Measurements from ENCODE around the gene FREY1. TPM values are rescaled to one million over a fixed set of nuclear protein-coding genes. Genes with fewer than 3 reads are reported as not detected.

Gene FREY1, protein sequence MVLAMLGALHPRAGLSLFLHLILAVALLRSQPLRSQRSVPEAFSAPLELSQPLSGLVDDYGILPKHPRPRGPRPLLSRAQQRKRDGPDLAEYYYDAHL
- total RNA-seq (2021; ENCODE audit: unreplicated experiment), result 1.4 TPM
- polyA plus RNA-seq (2012; ENCODE audit: insufficient read length), result not detected
- Bru-seq, nascent RNA, result percentile 46 among the genes with signal in this experiment
- percentile 64 among the genes with signal in this experiment for BruChase-seq, experiment 1, labeled RNA remaining after a 2-hour chase
- percentile 61 among the genes with signal in this experiment for BruChase-seq, experiment 2, labeled RNA remaining after a 6-hour chase
- long read RNA-seq, result 0 reads

DNA sequence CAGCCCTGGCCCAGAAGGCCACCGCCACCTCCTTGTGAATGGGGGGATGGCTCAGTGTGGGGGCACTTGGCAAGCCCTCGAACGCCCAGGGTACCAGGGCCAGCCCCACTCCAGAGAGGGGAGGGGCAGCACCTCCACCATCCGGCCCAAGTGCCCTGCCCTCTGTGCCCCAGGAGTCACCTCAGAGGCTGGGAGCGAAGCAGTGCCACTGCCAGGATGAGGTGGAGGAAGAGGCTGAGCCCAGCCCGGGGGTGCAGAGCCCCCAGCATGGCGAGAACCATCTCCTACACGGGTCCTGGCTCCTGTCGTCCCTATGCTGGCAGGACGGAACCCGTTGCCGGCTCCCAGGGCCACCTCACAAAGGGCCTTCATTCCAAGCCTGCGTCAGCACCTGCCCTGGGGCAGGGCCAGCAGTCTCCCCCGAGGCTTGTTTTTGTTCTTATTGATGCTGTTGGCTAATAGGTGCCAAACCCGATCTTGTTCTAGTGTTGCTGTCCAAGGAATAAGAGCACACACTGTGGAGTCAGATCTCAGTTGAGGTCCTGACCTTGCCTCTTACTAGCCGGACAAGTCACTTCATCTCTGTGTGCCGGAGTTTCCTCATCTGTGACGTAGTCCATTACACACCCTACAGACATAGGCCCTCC is at the start of gene FREY1:
TSS of gene FREY1 (minus strand) at position 307 of the 647 bp plus-strand sequence. CDS start at position 281, 26 bp downstream.
- intact Hi-C loops (cut with micrococcal nuclease; ENCODE audit: unreplicated experiment) (no loop called here), in situ Hi-C loops (cut with HindIII; ENCODE audit: low pct_unique_long_range_greater_than_20kb, low sequenced_read_pairs) (no loop called here)
- DNase-seq (ENCODE audit: low read depth, low spot score) (no peak), ATAC-seq (peak; percentile 18)
- H3K36me3 ChIP-seq (ENCODE audit: control insufficient read depth, insufficient read depth, low read length), result no peaks in the 10 kb centered on the region
- TF ChIP-seq SIN3A (IDR thresholded peaks at IDR 0.05; ENCODE audit: borderline replicate concordance, insufficient read depth, low read depth, low read length) (no peak), TCF7L2 (IDR thresholded peaks at IDR 0.05; ENCODE audit: low read depth, low read length) (no peak), POLR2AphosphoS5 (IDR thresholded peaks at IDR 0.05; ENCODE audit: low read depth, low read length) (no peak)
- TF ChIP-seq, protein P1, sequence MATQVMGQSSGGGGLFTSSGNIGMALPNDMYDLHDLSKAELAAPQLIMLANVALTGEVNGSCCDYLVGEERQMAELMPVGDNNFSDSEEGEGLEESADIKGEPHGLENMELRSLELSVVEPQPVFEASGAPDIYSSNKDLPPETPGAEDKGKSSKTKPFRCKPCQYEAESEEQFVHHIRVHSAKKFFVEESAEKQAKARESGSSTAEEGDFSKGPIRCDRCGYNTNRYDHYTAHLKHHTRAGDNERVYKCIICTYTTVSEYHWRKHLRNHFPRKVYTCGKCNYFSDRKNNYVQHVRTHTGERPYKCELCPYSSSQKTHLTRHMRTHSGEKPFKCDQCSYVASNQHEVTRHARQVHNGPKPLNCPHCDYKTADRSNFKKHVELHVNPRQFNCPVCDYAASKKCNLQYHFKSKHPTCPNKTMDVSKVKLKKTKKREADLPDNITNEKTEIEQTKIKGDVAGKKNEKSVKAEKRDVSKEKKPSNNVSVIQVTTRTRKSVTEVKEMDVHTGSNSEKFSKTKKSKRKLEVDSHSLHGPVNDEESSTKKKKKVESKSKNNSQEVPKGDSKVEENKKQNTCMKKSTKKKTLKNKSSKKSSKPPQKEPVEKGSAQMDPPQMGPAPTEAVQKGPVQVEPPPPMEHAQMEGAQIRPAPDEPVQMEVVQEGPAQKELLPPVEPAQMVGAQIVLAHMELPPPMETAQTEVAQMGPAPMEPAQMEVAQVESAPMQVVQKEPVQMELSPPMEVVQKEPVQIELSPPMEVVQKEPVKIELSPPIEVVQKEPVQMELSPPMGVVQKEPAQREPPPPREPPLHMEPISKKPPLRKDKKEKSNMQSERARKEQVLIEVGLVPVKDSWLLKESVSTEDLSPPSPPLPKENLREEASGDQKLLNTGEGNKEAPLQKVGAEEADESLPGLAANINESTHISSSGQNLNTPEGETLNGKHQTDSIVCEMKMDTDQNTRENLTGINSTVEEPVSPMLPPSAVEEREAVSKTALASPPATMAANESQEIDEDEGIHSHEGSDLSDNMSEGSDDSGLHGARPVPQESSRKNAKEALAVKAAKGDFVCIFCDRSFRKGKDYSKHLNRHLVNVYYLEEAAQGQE (IDR thresholded peaks at IDR 0.05; ENCODE audit: insufficient read depth in 1 of 2, low read depth in 2 of 2, low read length in 1 of 2), result no peak
- TF ChIP-seq, protein P2, sequence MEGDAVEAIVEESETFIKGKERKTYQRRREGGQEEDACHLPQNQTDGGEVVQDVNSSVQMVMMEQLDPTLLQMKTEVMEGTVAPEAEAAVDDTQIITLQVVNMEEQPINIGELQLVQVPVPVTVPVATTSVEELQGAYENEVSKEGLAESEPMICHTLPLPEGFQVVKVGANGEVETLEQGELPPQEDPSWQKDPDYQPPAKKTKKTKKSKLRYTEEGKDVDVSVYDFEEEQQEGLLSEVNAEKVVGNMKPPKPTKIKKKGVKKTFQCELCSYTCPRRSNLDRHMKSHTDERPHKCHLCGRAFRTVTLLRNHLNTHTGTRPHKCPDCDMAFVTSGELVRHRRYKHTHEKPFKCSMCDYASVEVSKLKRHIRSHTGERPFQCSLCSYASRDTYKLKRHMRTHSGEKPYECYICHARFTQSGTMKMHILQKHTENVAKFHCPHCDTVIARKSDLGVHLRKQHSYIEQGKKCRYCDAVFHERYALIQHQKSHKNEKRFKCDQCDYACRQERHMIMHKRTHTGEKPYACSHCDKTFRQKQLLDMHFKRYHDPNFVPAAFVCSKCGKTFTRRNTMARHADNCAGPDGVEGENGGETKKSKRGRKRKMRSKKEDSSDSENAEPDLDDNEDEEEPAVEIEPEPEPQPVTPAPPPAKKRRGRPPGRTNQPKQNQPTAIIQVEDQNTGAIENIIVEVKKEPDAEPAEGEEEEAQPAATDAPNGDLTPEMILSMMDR (IDR thresholded peaks at IDR 0.05), result no peak
- no peaks in the 10 kb centered on the region for H3K9me3 ChIP-seq (ENCODE audit: control insufficient read depth, insufficient read depth, low read depth, low read length)
- H3K27ac ChIP-seq (ENCODE audit: low read length), result no peak within 1 kb of the TSS
- ChIA-PET CTCF (interaction anchor here (0.6 kb wide), 1 partner anchor 296 kb away, joined by 4 read pairs; no protein-coding TSS in a partner anchor), POLR2A (no interaction called here)
- BruUV-seq (replicated peaks), result no TSS peak
- H3K27me3 ChIP-seq (ENCODE audit: control insufficient read depth, insufficient read depth, low read length), result no peaks in the 10 kb centered on the region
- no peak within 1 kb of the TSS for H3K4me3 ChIP-seq (ENCODE audit: low read depth in 2 of 2, low read length in 2 of 2)
- H3K4me1 ChIP-seq (ENCODE audit: control insufficient read depth, insufficient read depth, low read length), result no peaks in the 10 kb centered on the region

DNA sequence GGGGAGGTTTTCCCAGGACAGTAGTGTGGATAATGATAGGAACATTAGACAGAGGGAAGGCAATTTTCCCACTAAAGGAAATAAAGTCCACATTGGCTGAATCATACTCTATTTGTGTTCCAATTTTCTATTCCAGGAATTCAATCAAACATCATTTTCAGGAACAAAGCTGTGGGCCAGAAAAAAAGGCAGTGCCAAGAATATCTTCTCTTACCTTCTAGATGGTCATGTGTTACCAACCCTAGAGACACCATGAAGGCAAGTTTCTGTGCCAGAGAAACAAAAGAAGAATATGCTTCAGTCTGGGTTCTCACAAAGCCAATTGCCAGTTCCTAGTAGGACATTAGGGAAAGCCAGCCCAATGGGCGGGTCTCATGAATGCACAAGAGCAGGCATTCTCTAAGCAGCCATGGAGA is 42.9 kb upstream of the FREY1 start:
- TF ChIP-seq, protein P1 (IDR thresholded peaks at IDR 0.05; ENCODE audit: insufficient read depth in 1 of 2, low read depth in 2 of 2, low read length in 1 of 2), result no peak
- TF ChIP-seq, protein P2 (IDR thresholded peaks at IDR 0.05), result no peak
- TF ChIP-seq SIN3A (IDR thresholded peaks at IDR 0.05; ENCODE audit: borderline replicate concordance, insufficient read depth, low read depth, low read length) (no peak), TCF7L2 (IDR thresholded peaks at IDR 0.05; ENCODE audit: low read depth, low read length) (no peak), POLR2AphosphoS5 (IDR thresholded peaks at IDR 0.05; ENCODE audit: low read depth, low read length) (no peak)
- Histone ChIP-seq H3K4me1 (ENCODE audit: control insufficient read depth, insufficient read depth, low read length) (no peaks in the 10 kb centered on the region), H3K36me3 (ENCODE audit: control insufficient read depth, insufficient read depth, low read length) (peaks cover 15% of the 10 kb centered on the region), H3K9me3 (ENCODE audit: control insufficient read depth, insufficient read depth, low read depth, low read length) (no peaks in the 10 kb centered on the region), H3K27me3 (ENCODE audit: control insufficient read depth, insufficient read depth, low read length) (no peaks in the 10 kb centered on the region), H3K27ac (ENCODE audit: low read length) (no peak overlapping the region), H3K4me3 (ENCODE audit: low read depth in 2 of 2, low read length in 2 of 2) (no peak overlapping the region)
- BruUV-seq (replicated peaks), result no TSS peak
- ATAC-seq (no peak), DNase-seq (ENCODE audit: low read depth, low spot score) (no peak)
- CTCF ChIA-PET, result no interaction called here
- in situ Hi-C loops (cut with HindIII; ENCODE audit: low pct_unique_long_range_greater_than_20kb, low sequenced_read_pairs), result no loop called here
- POLR2A ChIA-PET, result no interaction called here
- intact Hi-C loops (cut with micrococcal nuclease; ENCODE audit: unreplicated experiment), result no loop called here
